GM12878 (cell line): Measurements from ENCODE around the gene MGLL. TPM values are rescaled to one million over a fixed set of nuclear protein-coding genes. Genes with fewer than 3 reads are reported as not detected.

Source experiments
- ATAC-seq: fragments of 200-7000 bp; cut with Tn5 transposase; 3 replicates; pipeline ENCODE4 v1.9.1; 2020; ENCODE audit warnings: mild to moderate bottlenecking, moderate library complexity
- BruUV-seq: library from RNA; stranded (reverse); fragments of 400-500 nt; replicated peaks from 2 replicates; lab custom pipeline; 2021; lab: Mats Ljungman, UMichigan
- CTCF ChIA-PET: fragments of 300-600 bp; sonication (Branson Sonifier 250); formaldehyde crosslinking; extraction: SDS; loops from one replicate; lab custom pipeline; 2021; ENCODE audit warnings: inconsistent platforms; lab: Yijun Ruan, JAX
- POLR2A ChIA-PET: fragments of 350-600 bp; formaldehyde crosslinking; extraction: SDS; loops from one replicate; lab custom pipeline; 2021; ENCODE audit warnings: inconsistent platforms; lab: Charles Lee
- RAD21 ChIA-PET: fragments of 300-600 bp; sonication (Branson Sonifier 250); formaldehyde crosslinking; loops from one replicate; lab custom pipeline; 2023; ENCODE audit warnings: antibody characterized with exemption; ENCODE audit not compliant: unreplicated experiment; lab: Charles Lee
- SMC1A ChIA-PET: fragments of 300-600 bp; sonication (Branson Sonifier 250); formaldehyde crosslinking; loops from one replicate; lab custom pipeline; 2023; ENCODE audit not compliant: unreplicated experiment, uncharacterized antibody; lab: Charles Lee
- DNase-seq: peaks from one replicate; pipeline ENCODE4 v3.0.0-alpha.2; 2011; ENCODE audit warnings: low read depth, low spot score
- FAIRE-seq: peaks from 3 replicates; lab custom pipeline; 2011; peaks lifted over from hg19 to GRCh38; lab: Jason Lieb, UNC
- H2AFZ ChIP-seq: 2 replicates; pipeline ENCODE4 v1.6.0; 2011; ENCODE audit warnings: low read depth, low read length, control low read depth; ENCODE audit not compliant: control insufficient read depth
- H3K27ac ChIP-seq: 2 replicates; pipeline ENCODE4 v1.5.1; 2011; ENCODE audit warnings: control low read depth; ENCODE audit not compliant: control insufficient read depth, insufficient read depth
- H3K27me3 ChIP-seq, 2 experiments: replicated peaks in 1 of 2; 2 replicates each; pipeline versions ENCODE4 v1.6.0 to v1.6.1; 2011; ENCODE audit warnings: low read length in 1 of 2; ENCODE audit not compliant: control insufficient read depth in 2 of 2, insufficient read depth in 2 of 2
- H3K36me3 ChIP-seq, 2 experiments: 2 replicates each; pipeline ENCODE4 v1.5.1; 2011; ENCODE audit warnings: low read length in 1 of 2; ENCODE audit not compliant: control insufficient read depth in 2 of 2, insufficient read depth in 2 of 2
- H3K4me1 ChIP-seq: 2 replicates; pipeline ENCODE4 v1.6.1; 2011; ENCODE audit warnings: mild to moderate bottlenecking, low read length, moderate library complexity, mixed read lengths; ENCODE audit not compliant: control insufficient read depth, insufficient read depth
- H3K4me2 ChIP-seq: 2 replicates; pipeline ENCODE4 v1.6.0; 2011; ENCODE audit warnings: control low read depth; ENCODE audit not compliant: control insufficient read depth, insufficient read depth
- H3K4me3 ChIP-seq: fragments of 200-600 bp; sonication (generic); 2 replicates; pipeline ENCODE4 v1.5.1; 2016
- H3K79me2 ChIP-seq: 2 replicates; pipeline ENCODE4 v1.6.0; 2011; ENCODE audit warnings: low read length; ENCODE audit not compliant: control insufficient read depth, insufficient read depth
- H3K9ac ChIP-seq: 2 replicates; pipeline ENCODE4 v1.8.0; 2011; ENCODE audit warnings: low read length, control low read depth, mixed read lengths; ENCODE audit not compliant: control insufficient read depth, insufficient read depth
- H3K9me3 ChIP-seq: replicated peaks from 3 replicates; pipeline ENCODE4 v1.5.1; 2011; ENCODE audit warnings: mild to moderate bottlenecking, low read length; ENCODE audit not compliant: control insufficient read depth, insufficient read depth
- H4K20me1 ChIP-seq: 2 replicates; pipeline ENCODE4 v1.6.0; 2011; ENCODE audit not compliant: control insufficient read depth, insufficient read depth
- CBX3 ChIP-seq: fragments of 200-600 bp; sonication (generic); IDR thresholded peaks from 2 replicates; pipeline ENCODE4 v1.6.1; 2016; ENCODE audit warnings: low read depth, borderline replicate concordance
- CEBPB ChIP-seq, 2 experiments: fragments of 150-350 bp in 1 of 2; IDR thresholded peaks; 2 replicates each; pipeline ENCODE4 v1.6.1; 2012 to 2014; ENCODE audit warnings: low read depth in 2 of 2, low read length in 2 of 2, borderline replicate concordance in 1 of 2, inconsistent platforms in 1 of 2
- EP300 ChIP-seq, 2 experiments: fragments of 150-350 bp in 1 of 2; IDR thresholded peaks; 2 replicates each; pipeline ENCODE4 v1.6.1; 2011 to 2012; ENCODE audit warnings: low read depth in 2 of 2, low read length in 2 of 2, borderline replicate concordance in 1 of 2, improper control_type of control experiment in 1 of 2, inconsistent platforms in 1 of 2; ENCODE audit not compliant: control insufficient read depth in 1 of 2
- NFXL1 ChIP-seq: fragments of 450-650 bp; IDR thresholded peaks from 2 replicates; pipeline ENCODE4 v1.6.1; 2017; ENCODE audit warnings: antibody characterized with exemption, mild to moderate bottlenecking, borderline replicate concordance
- WRNIP1 ChIP-seq: IDR thresholded peaks from 2 replicates; pipeline ENCODE4 v1.6.1; 2011; ENCODE audit warnings: low read depth, low read length, improper control_type of control experiment, borderline replicate concordance
- WGBS: methylation state at CpG from one replicate; pipeline ENCODE4 v1.1.6; 2016; ENCODE audit warnings: low lambda C conversion rate; ENCODE audit not compliant: insufficient replicate concordance, insufficient coverage; ENCODE audit errors: missing lambda C conversion rate; 5-methylcytosine and 5-hydroxymethylcytosine counted together
- in situ Hi-C: fragments of 300-500 bp; cut with MboI; formaldehyde crosslinking; loops from 9 replicates; pipeline ENCODE4 v1.14.3; 2018; ENCODE audit warnings: mixed read lengths
- intact Hi-C: fragments of 100-400 bp; cut with micrococcal nuclease; formaldehyde crosslinking; loops from one replicate; pipeline ENCODE4 v1.14.2; 2022; ENCODE audit not compliant: unreplicated experiment
- polyA plus RNA-seq, 11 experiments: library from polyadenylated mRNA; depleted of rRNA in 4 of 11; unstranded in 6 of 11; stranded (reverse) in 5 of 11; fragments of >200 nt; fragmentation: Nextera tagmentation in 4 of 11; fragmentation: Illumina TruSeq in 1 of 11; extraction: Ambion mirVana in 4 of 11; extraction: Trizol in 1 of 11; gene quantifications; 1 replicate in 1 of 11; 2 replicates in 10 of 11; pipeline versions ENCODE4 v1.2.1 to v1.2.3, GENCODE V29; 2011 to 2016; ENCODE audit warnings: inconsistent platforms in 2 of 11, missing spikeins in 2 of 11, low read depth in 1 of 11
- total RNA-seq, 4 experiments: library from RNA; depleted of rRNA in 3 of 4; stranded (reverse); fragments of >200 nt in 3 of 4; fragmentation: Illumina TruSeq in 1 of 4; extraction: Trizol in 1 of 4; gene quantifications; 2 replicates each; pipeline versions ENCODE4 v1.2.1 to v1.2.3, GENCODE V29; 2013 to 2021
- TF ChIP-seq, protein P1 (sequence below): fragments of 450-650 bp; IDR thresholded peaks from 2 replicates; pipeline ENCODE4 v1.6.1; 2017; ENCODE audit warnings: antibody characterized with exemption, mild to moderate bottlenecking, moderate library complexity
- TF ChIP-seq, protein P2 (sequence below): IDR thresholded peaks from 2 replicates; pipeline ENCODE4 v1.6.1; 2011; ENCODE audit warnings: mild to moderate bottlenecking, low read depth, low read length, moderate library complexity; ENCODE audit not compliant: insufficient replicate concordance
- TF ChIP-seq, protein P3 (sequence below): fragments of 450-650 bp; formaldehyde crosslinking; IDR thresholded peaks from 2 replicates; pipeline ENCODE4 v1.4.0; 2022; ENCODE audit warnings: mild to moderate bottlenecking, moderate library complexity
- TF ChIP-seq, protein P4 (sequence below): fragments of 450-650 bp; formaldehyde crosslinking; IDR thresholded peaks from 2 replicates; pipeline ENCODE4 v1.5.0; 2022; ENCODE audit warnings: mild to moderate bottlenecking, missing genetic modification characterization

MGLL gene
- total and polyA plus RNA-seq, 10 of the 15 experiments (the other 5 are each of a cell fraction or from before 2014, with no cell fraction given) = 44.9 to 177 (median 72.9) TPM

DNA sequence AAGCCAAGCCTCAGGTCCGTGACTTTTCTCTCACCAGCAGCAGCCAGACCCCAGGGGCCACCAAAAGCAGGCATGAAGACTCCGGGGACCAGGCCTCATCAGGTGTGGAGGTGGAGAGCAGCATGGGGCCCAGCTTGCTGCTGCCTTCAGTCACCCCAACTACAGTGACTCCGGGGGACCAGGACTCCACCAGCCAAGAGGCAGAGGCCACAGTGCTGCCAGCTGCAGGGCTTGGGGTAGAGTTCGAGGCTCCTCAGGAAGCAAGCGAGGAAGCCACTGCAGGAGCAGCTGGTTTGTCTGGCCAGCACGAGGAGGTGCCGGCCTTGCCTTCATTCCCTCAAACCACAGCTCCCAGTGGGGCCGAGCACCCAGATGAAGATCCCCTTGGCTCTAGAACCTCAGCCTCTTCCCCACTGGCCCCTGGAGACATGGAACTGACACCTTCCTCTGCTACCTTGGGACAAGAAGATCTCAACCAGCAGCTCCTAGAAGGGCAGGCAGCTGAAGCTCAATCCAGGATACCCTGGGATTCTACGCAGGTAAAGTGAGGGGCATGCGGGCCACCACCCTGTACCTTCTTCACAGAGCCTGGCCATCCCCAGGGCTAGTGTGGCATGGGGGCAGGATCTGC, 161.6 kb downstream of the MGLL start:
- no peak overlapping the region for H3K9ac ChIP-seq
- no peak overlapping the region for H2AFZ ChIP-seq
- BruUV-seq = no TSS peak
- SMC1A ChIA-PET = interaction anchor here (1.0 kb wide), 1 partner anchor 13 kb away, joined by 3 read pairs; no protein-coding TSS in a partner anchor
- no peaks in the 10 kb centered on the region for H3K36me3 ChIP-seq
- H3K27ac ChIP-seq = no peak overlapping the region
- POLR2A ChIA-PET = interaction anchor here (0.5 to 0.6 kb wide), 2 partner anchors 72 to 168 kb away, joined by 4 read pairs; no protein-coding TSS in a partner anchor
- ATAC-seq = no peak
- CTCF ChIA-PET = interaction anchor here (1.1 kb wide), 1 partner anchor 86 kb away, joined by 3 read pairs; no protein-coding TSS in a partner anchor
- in situ Hi-C loops = no loop called here
- no peak overlapping the region for H3K4me2 ChIP-seq
- no peaks in the 10 kb centered on the region for H3K27me3 ChIP-seq
- TF ChIP-seq CBX3 (no peak), WRNIP1 (no peak), EP300 (IDR thresholded peaks at IDR 0.05; ENCODE audit: borderline replicate concordance in 1 of 2, control insufficient read depth in 1 of 2, low read depth in 2 of 2, low read length in 2 of 2) (no peak), NFXL1 (no peak), CEBPB (IDR thresholded peaks at IDR 0.05; ENCODE audit: borderline replicate concordance in 1 of 2, low read depth in 2 of 2, low read length in 2 of 2) (no peak)
- TF ChIP-seq, protein P1, sequence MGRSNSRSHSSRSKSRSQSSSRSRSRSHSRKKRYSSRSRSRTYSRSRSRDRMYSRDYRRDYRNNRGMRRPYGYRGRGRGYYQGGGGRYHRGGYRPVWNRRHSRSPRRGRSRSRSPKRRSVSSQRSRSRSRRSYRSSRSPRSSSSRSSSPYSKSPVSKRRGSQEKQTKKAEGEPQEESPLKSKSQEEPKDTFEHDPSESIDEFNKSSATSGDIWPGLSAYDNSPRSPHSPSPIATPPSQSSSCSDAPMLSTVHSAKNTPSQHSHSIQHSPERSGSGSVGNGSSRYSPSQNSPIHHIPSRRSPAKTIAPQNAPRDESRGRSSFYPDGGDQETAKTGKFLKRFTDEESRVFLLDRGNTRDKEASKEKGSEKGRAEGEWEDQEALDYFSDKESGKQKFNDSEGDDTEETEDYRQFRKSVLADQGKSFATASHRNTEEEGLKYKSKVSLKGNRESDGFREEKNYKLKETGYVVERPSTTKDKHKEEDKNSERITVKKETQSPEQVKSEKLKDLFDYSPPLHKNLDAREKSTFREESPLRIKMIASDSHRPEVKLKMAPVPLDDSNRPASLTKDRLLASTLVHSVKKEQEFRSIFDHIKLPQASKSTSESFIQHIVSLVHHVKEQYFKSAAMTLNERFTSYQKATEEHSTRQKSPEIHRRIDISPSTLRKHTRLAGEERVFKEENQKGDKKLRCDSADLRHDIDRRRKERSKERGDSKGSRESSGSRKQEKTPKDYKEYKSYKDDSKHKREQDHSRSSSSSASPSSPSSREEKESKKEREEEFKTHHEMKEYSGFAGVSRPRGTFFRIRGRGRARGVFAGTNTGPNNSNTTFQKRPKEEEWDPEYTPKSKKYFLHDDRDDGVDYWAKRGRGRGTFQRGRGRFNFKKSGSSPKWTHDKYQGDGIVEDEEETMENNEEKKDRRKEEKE = no peak
- TF ChIP-seq, protein P2, sequence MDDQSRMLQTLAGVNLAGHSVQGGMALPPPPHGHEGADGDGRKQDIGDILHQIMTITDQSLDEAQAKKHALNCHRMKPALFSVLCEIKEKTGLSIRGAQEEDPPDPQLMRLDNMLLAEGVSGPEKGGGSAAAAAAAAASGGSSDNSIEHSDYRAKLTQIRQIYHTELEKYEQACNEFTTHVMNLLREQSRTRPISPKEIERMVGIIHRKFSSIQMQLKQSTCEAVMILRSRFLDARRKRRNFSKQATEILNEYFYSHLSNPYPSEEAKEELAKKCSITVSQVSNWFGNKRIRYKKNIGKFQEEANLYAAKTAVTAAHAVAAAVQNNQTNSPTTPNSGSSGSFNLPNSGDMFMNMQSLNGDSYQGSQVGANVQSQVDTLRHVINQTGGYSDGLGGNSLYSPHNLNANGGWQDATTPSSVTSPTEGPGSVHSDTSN = no peak
- TF ChIP-seq, protein P3, sequence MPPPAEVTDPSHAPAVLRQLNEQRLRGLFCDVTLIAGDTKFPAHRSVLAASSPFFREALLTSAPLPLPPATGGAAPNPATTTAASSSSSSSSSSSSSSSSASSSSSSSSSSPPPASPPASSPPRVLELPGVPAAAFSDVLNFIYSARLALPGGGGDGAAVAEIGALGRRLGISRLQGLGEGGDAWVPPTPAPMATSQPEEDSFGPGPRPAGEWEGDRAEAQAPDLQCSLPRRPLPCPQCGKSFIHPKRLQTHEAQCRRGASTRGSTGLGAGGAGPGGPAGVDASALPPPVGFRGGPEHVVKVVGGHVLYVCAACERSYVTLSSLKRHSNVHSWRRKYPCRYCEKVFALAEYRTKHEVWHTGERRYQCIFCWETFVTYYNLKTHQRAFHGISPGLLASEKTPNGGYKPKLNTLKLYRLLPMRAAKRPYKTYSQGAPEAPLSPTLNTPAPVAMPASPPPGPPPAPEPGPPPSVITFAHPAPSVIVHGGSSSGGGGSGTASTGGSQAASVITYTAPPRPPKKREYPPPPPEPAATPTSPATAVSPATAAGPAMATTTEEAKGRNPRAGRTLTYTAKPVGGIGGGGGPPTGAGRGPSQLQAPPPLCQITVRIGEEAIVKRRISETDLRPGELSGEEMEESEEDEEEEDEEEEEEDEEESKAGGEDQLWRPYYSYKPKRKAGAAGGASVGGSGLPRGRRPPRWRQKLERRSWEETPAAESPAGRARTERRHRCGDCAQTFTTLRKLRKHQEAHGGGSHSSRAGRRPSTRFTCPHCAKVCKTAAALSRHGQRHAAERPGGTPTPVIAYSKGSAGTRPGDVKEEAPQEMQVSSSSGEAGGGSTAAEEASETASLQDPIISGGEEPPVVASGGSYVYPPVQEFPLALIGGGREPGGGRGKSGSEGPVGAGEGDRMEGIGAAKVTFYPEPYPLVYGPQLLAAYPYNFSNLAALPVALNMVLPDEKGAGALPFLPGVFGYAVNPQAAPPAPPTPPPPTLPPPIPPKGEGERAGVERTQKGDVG (CRISPR knock-in tag) = no peak
- TF ChIP-seq, protein P4, sequence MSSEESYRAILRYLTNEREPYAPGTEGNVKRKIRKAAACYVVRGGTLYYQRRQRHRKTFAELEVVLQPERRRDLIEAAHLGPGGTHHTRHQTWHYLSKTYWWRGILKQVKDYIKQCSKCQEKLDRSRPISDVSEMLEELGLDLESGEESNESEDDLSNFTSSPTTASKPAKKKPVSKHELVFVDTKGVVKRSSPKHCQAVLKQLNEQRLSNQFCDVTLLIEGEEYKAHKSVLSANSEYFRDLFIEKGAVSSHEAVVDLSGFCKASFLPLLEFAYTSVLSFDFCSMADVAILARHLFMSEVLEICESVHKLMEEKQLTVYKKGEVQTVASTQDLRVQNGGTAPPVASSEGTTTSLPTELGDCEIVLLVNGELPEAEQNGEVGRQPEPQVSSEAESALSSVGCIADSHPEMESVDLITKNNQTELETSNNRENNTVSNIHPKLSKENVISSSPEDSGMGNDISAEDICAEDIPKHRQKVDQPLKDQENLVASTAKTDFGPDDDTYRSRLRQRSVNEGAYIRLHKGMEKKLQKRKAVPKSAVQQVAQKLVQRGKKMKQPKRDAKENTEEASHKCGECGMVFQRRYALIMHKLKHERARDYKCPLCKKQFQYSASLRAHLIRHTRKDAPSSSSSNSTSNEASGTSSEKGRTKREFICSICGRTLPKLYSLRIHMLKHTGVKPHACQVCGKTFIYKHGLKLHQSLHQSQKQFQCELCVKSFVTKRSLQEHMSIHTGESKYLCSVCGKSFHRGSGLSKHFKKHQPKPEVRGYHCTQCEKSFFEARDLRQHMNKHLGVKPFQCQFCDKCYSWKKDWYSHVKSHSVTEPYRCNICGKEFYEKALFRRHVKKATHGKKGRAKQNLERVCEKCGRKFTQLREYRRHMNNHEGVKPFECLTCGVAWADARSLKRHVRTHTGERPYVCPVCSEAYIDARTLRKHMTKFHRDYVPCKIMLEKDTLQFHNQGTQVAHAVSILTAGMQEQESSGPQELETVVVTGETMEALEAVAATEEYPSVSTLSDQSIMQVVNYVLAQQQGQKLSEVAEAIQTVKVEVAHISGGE (CRISPR knock-in tag) = no peak
- no peaks in the 10 kb centered on the region for H4K20me1 ChIP-seq
- 70% methylated on average over 10 of the region's 10 CpGs for WGBS
- no peak for FAIRE-seq
- no peaks in the 10 kb centered on the region for H3K9me3 ChIP-seq
- DNase-seq = no peak
- RAD21 ChIA-PET = no interaction called here
- intact Hi-C loops = no loop called here
- H3K79me2 ChIP-seq = no peaks in the 10 kb centered on the region
- no peak overlapping the region for H3K4me3 ChIP-seq
- no peaks in the 10 kb centered on the region for H3K4me1 ChIP-seq
